Smooth muscle cell (in vitro differentiated cells): ENCODE measurements around the gene SEPTIN3. TPM values are rescaled to one million over a fixed set of nuclear protein-coding genes. Genes with fewer than 3 reads are reported as not detected.

Experiments
- DNase-seq: peaks from one replicate; lab custom pipeline; 2025; ENCODE audit not compliant: unreplicated experiment; lab: John Stamatoyannopoulos, UW
- H2AFZ ChIP-seq: fragments of 200-600 bp; sonication (generic); 2 replicates; pipeline ENCODE4 v1.6.0; 2016; ENCODE audit warnings: antibody characterized with exemption, low read depth, mild to moderate bottlenecking
- H3F3A ChIP-seq: fragments of 200-600 bp; sonication (generic); 2 replicates; pipeline ENCODE4 v1.6.0; 2017; ENCODE audit warnings: antibody characterized with exemption, low read depth
- H3K27ac ChIP-seq: fragments of 200-600 bp; sonication (generic); 2 replicates; pipeline ENCODE4 v1.5.1; 2016; ENCODE audit warnings: low read depth, mild to moderate bottlenecking
- H3K27me3 ChIP-seq: fragments of 200-600 bp; sonication (generic); 2 replicates; pipeline ENCODE4 v1.6.1; 2016; ENCODE audit warnings: low read depth, mild to moderate bottlenecking
- H3K36me3 ChIP-seq: fragments of 200-600 bp; sonication (generic); 2 replicates; pipeline ENCODE4 v1.5.1; 2016; ENCODE audit warnings: low read depth
- H3K4me1 ChIP-seq: fragments of 200-600 bp; sonication (generic); 2 replicates; pipeline ENCODE4 v1.5.1; 2016; ENCODE audit warnings: low read depth
- H3K4me2 ChIP-seq: fragments of 200-600 bp; sonication (generic); 2 replicates; pipeline ENCODE4 v1.6.0; 2016; ENCODE audit warnings: mild to moderate bottlenecking
- H3K4me3 ChIP-seq: fragments of 200-600 bp; sonication (generic); 2 replicates; pipeline ENCODE4 v1.5.1; 2016; ENCODE audit warnings: mild to moderate bottlenecking
- H3K79me2 ChIP-seq: fragments of 200-600 bp; sonication (generic); 2 replicates; pipeline ENCODE4 v1.6.0; 2016; ENCODE audit warnings: low read depth, mild to moderate bottlenecking
- H3K9ac ChIP-seq: fragments of 200-600 bp; sonication (generic); 2 replicates; pipeline ENCODE4 v1.6.0; 2016; ENCODE audit warnings: low read depth
- H3K9me3 ChIP-seq: fragments of 200-600 bp; sonication (generic); replicated peaks from 2 replicates; pipeline ENCODE4 v1.5.1; 2016; ENCODE audit warnings: low read depth
- H4K20me1 ChIP-seq: fragments of 200-600 bp; sonication (generic); 2 replicates; pipeline ENCODE4 v1.6.0; 2016; ENCODE audit warnings: low read depth
- CTCF ChIP-seq: fragments of 200-600 bp; sonication (generic); IDR thresholded peaks from 2 replicates; pipeline ENCODE4 v1.5.1; 2017; ENCODE audit warnings: borderline replicate concordance, mild to moderate bottlenecking, antibody characterized with exemption; ENCODE audit not compliant: insufficient read depth, poor library complexity, severe bottlenecking
- WGBS: methylation state at CpG from one replicate; pipeline ENCODE4 v1.1.7; 2016; ENCODE audit warnings: low lambda C conversion rate; 5-methylcytosine and 5-hydroxymethylcytosine counted together
- polyA plus RNA-seq: library from polyadenylated mRNA; unstranded; fragments of >200 nt; fragmentation: Nextera tagmentation; extraction: Ambion mirVana; gene quantifications from 2 replicates; pipeline ENCODE4 v1.2.1, GENCODE V29; 2016
- total RNA-seq: library from RNA; depleted of rRNA; stranded (reverse); fragments of >200 nt; gene quantifications from 2 replicates; pipeline ENCODE4 v1.2.3, GENCODE V29; 2014

SEPTIN3 gene
- total and polyA plus RNA-seq, 2 experiments from 2014 or later, result 0.99 to 1.1 TPM

DNA sequence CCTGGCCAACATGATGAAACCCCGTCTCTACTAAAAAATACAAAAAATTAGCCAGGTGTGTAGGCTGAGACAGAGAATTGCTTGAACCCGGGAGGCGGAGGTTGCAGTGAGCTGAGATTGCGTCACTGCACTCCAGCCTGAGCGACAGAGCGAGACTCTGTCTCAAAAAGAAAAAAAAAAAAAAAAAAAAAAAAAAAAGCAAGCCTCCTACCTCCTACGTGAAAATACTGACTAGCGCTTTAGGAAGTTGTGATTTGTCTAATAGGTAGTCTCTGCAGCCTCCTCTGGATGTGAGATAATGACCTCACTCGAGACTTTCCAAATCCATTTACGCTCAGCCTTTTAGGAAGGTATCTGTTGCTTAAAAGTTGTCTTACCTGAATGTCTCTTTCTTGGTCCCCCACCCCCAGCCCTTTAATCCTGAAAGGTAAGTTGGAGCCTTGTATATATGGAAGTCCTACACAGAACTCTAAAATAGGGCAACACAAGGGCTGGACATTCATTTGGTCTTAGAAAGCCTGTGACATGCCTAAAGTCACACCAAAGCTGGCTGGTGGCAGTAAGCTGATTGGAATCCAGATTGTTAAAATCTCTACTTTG is 5.5 kb downstream of the SEPTIN3 start:
- no peak overlapping the region for H3K9ac ChIP-seq
- H3K9me3 ChIP-seq, result no peaks in the 10 kb centered on the region
- no peaks in the 10 kb centered on the region for H3K79me2 ChIP-seq
- H3K4me2 ChIP-seq, result no peak overlapping the region
- H3K36me3 ChIP-seq, result no peaks in the 10 kb centered on the region
- TF ChIP-seq CTCF, result no peak
- H3K4me1 ChIP-seq, result peaks cover 4% of the 10 kb centered on the region
- no peaks in the 10 kb centered on the region for H3F3A ChIP-seq
- WGBS, result 72% methylated on average over 10 of the region's 10 CpGs
- H3K27ac ChIP-seq, result no peak overlapping the region
- no peak overlapping the region for H2AFZ ChIP-seq
- DNase-seq, result no peak
- H4K20me1 ChIP-seq, result no peaks in the 10 kb centered on the region
- H3K27me3 ChIP-seq, result peaks cover 37% of the 10 kb centered on the region
- no peak overlapping the region for H3K4me3 ChIP-seq

DNA sequence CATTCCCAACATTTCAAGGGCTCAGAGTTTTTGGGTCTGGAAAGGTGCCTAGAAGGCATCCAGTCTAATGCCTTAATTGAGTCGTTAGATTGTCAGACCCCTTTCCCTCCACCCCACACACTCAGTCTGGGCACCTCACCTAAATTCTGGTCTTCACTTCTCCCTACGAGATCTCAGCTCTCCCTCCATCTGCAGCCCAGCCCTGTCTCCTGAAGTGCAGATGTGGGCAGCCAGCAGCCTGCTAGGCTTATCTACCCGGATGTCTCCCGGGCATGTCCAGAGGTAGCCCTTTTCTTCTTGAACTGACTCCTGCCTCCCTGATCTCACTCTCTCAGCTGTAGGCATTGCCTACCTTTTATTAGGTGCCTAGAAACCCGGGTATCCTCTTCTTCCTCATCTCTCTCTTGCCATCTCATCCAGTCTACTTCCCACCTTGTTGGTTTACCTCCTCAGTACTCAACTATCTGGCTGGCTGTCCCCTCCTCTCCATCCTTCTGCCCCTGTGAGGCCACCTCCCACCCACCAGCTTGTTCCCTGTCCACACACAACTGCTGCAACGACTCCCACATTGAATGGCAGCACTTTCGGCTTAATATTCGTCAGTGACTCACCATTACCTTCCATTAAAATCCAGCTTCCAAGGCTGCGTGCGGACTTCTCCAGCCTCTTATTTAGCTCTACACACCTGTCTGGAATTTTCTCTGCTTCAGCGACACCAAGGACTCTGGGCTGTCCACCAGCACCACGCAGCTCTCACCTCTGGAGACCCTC is 6.2 kb downstream of the SEPTIN3 start:
- no peak for DNase-seq
- Histone ChIP-seq H3K36me3 (no peaks in the 10 kb centered on the region), H3F3A (no peaks in the 10 kb centered on the region), H3K27ac (no peak overlapping the region), H3K9me3 (no peaks in the 10 kb centered on the region), H4K20me1 (no peaks in the 10 kb centered on the region), H3K4me2 (peak overlapping the region; percentile 96), H3K4me3 (no peak overlapping the region), H3K4me1 (peaks cover 4% of the 10 kb centered on the region), H3K27me3 (peaks cover 37% of the 10 kb centered on the region), H3K79me2 (no peaks in the 10 kb centered on the region), H3K9ac (no peak overlapping the region), H2AFZ (no peak overlapping the region)
- TF ChIP-seq CTCF, result no peak
- WGBS, result 70% methylated on average over 12 of the region's 12 CpGs

GRCh38 chr22:41976070-41976901 is 7.0 kb downstream of the SEPTIN3 start:
- Histone ChIP-seq H3K9me3 (no peaks in the 10 kb centered on the region), H3K4me2 (peak overlapping the region; percentile 96), H2AFZ (peak overlapping the region; percentile 85), H3K27me3 (peaks cover 37% of the 10 kb centered on the region), H4K20me1 (no peaks in the 10 kb centered on the region), H3K9ac (no peak overlapping the region), H3K79me2 (no peaks in the 10 kb centered on the region), H3K27ac (no peak overlapping the region), H3K36me3 (no peaks in the 10 kb centered on the region), H3F3A (no peaks in the 10 kb centered on the region), H3K4me3 (peak overlapping the region; percentile 60), H3K4me1 (peaks cover 4% of the 10 kb centered on the region)
- no peak for TF ChIP-seq CTCF
- 34% methylated on average over 6 of the region's 72 CpGs for WGBS
- no peak for DNase-seq
